HuH-7.5 (cell line): ENCODE measurements around the gene WDR74.
"Not testable (repeated sequence)": the region's sequence is repeated elsewhere in the genome, so short reads cannot be mapped to it uniquely, and the experiment has no call there.

ENCODE experiments used
- DNase-seq: peaks from one replicate; pipeline ENCODE4 v3.0.0; 2011; ENCODE audit warnings: low spot score

Gene WDR74

DNA sequence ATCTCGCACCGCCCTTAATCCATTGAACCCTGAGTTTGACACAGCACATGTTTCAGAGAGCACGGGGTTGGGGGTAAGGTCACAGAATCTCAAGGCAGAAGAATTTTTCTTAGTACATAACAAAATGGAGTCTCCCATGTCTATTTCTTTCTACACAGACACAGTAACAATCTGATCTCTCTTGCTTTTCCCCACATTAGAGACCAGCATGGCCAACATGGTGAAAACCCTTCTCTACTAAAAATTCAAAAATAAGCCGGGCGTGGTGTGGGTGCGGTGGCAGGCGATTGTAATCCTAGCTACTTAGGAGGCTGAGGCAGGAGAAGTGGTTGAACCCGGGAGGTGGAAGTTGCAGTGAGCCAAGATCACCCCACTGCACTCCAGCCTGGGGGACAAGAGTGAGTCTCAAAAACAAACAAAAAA is 19.9 kb upstream of the WDR74 start:
- not testable (repeated sequence) for DNase-seq

DNA sequence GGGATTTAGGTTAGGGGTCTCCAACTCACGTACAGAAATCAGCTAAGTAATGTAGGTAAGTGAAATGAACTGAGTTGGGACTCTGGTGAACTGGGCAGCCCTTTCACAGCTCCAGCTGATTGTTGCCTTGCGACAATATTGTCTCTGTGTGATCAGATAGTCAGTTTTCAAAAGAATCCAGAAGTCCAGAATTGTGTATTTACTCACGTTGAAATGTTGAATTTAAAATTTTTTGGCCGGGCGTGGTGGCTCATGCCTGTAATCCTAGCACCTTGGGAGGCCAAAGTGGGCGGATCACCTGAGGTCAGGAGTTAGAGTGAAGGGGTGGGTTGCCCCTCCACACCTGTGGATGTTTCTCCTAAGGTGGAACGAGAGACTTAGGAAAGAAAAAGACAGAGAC is 18.8 kb upstream of the WDR74 start:
- DNase-seq, result no peak

- DNase-seq, result no peak
Observed at GRCh38 chr11:62857541-62857982, 18.2 kb upstream of the WDR74 start.

DNA sequence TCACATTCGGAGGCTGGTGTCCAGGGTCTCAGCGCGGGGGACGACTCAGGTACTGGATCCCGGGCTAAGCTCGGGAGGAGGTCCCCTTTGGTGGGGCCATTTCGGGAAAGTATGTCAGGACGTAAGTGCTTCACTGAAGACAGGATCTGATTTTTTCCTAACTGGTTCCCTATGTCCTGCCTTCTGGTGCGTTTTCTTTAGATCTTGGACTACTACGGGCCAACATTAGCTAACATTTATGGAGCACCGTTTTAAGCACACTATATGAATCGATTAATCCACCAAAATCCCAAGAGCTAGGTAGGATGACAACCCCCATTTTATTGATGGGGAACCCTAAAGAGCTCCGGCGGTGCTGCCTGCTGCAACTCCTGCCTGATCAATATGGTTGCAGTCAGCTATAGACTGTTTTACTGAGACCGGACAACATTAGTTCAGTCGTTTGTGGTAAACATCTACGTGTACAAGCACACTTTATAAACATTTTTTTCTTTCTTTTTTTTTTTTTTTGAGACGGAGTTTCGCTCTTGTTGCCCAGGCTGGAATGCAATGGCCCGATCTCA is 17.0 kb upstream of the WDR74 start:
- no peak for DNase-seq

DNA sequence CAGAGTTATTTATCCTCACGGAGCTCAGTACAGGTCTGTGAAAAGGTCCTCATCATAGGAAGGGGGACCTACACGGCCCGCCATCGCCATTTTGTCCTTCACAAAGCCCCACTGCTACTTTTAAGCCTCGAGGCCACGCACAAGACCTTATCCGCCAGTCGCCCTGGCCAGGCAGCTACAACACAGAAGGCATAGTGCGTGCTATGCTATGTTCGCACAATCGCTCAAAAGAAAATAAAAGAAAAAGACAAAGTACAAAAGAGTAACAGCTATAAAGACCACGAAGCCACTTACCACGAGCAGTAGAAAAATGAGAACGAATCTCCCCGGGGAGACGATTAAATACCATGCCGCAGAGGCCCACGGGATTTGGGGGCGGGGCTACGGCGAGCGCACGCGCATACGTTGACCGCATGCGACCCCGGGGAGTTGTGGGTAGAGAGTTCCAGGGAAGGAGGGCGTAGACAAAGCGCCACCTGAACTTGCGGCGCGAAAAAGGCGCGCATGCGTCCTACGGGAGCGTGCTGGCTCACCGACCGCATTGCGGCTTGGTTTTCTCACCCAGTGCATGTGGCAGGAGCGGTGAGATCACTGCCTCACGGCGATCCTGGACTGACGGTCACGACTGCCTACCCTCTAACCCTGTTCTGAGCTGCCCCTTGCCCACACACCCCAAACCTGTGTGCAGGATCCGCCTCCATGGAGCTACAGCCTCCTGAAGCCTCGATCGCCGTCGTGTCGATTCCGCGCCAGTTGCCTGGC is 16.4 kb upstream of the WDR74 start:
- DNase-seq, result peak; percentile 83

DNA sequence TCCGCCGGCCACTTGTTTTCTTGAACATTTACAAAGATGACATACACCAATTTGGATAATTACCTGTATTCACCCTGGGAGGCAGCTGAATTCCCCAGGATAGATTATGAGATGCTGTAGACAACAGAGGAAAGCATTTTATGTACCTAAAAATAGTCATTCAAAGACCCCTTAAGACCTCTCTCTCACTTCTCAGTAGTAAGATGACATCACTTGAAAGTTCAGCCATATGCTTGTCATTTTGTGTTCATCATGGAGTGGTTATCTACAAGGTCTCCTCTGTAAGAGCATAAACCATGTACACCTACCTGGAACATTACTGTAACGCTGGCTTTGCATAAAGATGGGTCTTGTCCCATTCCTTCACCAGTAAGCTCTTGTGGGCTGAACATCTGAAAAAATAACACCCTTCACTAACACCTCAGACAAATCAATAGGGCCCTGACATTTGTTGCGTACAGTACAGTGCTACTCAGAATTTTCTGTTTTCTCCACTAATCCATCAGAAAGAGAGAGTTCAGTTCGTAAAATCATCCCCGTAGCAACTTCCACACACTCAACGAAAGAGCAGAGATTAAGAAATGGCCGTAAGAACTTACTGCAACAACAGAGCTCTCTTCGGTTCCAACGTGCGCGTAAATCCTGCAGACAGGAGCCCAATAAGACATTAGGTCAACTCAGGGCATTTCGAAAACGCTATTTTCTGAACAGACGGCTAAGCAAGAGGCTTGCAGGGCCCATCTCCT is 15.6 kb upstream of the WDR74 start:
- no peak for DNase-seq

- no peak for DNase-seq
Observed at GRCh38 chr11:62854013-62854824, 14.8 kb upstream of the WDR74 start.

DNA sequence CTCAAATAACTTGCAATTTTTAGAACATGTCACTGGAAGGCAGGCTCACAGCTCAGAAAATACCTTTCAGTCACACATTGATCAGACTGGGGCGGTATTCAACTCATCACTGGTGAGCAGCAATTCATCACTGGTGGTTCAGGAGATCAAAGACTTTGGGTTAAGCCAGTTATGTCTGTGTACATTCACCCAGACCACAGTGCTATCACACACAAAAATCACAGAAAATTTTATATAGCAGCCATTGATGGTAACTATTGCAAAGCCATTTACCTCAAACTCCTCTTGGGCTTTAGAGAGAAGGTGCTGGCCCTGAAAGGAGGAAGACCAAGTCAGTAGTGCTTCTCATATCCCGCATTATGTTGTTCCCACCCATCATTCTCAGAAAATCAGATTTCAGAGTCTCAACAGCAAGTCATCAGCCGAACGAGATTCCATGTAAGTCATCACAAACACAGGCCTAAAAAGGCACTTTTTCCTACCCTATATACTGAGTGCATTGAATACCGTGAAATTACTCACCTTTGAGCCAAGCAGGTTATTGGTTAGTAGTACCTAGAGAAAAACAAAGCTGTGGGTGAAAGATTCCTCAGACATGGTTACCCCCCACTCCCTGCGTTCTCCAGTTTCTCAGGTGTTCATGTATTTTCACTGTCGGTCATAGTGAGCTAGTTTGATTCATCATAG is 14.0 kb upstream of the WDR74 start:
- no peak for DNase-seq

DNA sequence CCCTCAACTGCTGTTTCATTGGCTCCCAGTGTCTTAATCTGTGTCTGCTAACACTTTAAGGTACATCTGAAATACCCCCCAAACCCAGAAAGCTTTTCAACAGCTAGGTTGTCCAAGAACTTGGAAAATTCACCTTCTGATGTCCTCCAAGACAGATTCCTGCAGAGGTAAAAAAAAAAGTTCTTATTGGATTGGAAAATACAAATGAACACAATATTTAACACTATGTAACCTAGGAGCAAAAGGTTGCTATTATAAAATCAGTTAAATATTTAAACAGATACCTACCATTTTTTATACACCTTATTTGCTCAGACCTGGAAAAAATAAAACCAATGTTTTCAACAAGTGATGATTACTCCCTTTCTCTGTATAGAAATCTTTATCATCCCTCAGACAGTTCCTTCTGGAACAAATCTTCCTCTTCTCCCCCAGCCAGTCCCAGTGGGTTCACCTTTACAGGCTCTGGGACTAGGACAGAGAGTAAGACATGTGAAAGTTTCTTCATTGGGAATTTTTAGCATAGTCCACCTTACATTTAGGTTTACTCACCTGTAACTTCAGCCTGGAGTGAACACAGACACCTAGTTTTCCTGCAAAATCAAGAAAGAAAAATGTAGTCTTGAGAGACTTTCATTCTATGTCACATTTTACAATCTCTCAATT is 13.3 kb upstream of the WDR74 start:
- no peak for DNase-seq

DNA sequence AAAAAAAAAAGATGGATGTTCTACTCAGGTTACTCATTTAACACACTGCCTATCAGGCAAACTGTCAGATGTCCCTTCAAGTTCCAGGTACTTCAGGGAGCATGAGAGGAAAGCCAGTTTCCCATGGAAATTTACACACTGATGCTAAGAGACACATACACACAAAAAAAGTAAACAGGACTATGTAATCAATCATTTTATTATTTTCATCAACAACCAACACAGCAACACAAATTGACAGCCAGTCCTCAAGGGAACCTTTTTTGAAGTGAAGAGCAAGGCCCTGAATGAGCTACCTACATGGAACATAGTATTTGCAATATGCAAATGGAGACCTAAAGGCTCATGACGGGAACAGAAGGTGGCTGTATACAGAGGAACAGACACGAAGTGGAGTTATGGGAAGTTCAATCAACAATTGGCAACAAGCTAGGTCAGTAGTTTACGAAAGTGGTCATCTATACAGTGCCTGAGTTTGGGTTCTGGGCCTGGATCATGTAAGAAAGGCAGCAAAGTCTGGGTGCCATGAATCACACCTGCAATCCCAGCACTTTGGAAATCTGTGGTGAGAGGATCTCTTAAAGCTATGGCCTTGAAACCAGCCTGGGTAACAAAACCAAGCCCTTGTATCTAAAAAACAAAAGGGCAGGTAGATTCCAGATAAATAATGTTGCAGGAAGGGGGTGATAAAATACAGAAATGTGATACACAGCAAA is 12.6 kb upstream of the WDR74 start:
- DNase-seq, result no peak

- DNase-seq, result no peak
Observed at GRCh38 chr11:62850911-62851806, 11.8 kb upstream of the WDR74 start.

DNA sequence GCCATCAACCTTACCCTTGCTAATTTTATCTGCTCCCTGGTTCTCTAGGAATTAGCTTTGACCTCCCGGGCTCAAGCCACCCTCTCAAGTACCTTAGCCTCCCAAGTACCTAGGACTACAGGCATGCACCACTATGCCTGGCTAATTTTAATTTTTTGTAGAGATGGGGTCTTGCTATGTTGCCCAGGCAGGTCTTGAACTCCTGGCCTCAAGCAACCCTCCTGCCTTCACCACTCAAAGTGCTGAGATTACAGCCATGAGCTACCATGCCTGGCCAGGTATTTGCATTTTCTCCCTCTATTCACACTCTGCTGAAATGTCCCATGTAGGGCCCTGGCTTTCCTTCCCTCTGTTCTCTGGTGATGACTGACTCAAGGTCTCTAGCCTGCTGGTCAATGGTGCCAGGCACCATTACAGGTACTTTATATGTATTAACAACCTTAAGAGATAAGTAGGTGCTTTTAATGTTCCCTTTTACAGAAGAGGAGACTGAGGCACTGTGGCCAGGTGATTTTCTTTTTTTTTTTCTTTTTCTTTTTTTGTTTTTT is 8.5 kb upstream of the WDR74 start:
- no peak for DNase-seq

- DNase-seq, result no peak
Observed at GRCh38 chr11:62846177-62846576, 6.8 kb upstream of the WDR74 start.

DNA sequence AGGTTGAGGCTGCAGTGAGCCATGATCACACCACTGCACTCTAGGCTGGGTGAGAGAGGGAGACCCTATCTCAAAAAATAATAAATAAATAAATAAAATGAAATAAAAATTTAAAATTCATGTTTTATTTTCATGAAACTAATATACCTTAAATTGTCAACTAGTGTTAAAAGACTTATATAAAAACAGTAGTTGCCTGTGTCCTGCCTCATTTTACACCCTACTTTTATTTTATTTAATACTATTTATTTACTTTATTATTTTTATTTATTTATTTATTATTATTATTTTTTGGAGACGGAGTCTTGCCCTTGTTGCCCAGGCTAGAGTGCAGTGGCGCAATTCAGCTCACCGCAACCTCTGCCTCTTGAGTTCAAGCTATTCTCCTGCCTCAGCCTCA is 4.8 kb upstream of the WDR74 start:
- no peak for DNase-seq

DNA sequence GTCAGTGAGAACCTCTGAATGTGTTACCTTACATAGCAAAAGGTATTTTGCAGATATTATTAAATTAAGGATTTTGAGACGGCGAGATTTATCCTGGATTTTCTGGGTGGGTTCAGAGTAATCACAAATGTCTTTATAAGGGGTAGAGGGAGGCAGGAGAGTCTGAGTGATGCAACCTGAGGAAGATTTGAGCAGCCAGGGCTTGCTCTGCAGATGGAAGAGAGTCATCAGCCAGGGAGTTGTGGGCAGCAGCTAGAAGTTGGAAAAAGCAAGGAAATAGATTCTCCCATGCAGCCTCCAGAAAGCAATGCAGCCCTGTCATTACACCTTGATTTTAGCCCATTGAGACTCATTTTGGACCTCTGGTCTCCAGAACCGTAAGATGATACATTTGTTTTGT is 4.1 kb upstream of the WDR74 start:
- no peak for DNase-seq

DNA sequence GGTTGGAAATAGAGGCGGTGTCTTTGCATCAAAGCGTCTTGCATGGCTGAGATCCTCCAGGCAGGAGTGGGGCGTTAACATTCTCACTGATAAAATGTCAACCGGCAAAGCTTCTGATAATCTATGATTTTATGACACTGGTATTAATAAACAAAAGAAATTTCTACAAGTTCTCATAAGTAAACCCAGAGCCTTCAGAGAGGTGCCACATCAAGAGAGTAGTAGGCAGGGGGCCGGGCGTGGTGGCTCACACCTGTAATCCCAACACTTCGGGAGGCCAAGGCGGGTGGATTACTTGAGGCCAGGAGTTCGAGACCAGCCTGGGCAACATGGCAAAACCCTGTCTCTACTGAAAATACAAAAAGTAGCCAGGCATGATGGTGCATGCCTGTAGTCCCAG is 3.5 kb upstream of the WDR74 start:
- DNase-seq, result not testable (repeated sequence)

DNA sequence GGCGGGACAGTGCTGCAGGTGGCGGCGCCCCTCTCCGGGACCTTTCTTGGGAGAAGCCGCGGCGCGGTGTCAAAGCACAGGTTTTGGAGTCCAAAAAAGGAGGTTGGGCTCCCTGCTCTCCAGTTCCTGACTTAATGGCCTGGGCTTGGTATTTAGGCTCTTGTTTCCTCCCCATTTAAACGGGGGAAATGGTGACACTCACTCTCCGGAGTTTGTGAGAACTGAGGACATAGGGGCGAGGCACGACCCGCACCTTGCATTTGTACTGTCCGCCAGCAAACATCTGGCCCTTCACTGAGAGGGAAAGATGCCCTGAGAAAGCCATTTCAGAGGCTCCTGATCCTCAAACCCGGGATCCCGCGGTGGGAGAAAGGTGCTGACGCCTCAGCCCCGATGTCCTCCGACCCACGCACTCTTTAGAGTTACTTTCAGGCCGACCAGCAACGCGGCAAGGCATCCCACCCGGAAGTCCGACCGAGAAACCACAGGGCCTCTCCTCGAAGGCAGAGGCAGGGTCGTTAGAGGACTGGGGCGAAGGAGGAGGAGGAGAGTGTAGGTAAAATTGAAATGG is 2.9 kb upstream of the WDR74 start:
- no peak for DNase-seq

GRCh38 chr11:62841361-62842170 is 2.2 kb upstream of the WDR74 start:
- DNase-seq, result peak; percentile 86
